ENCODE results near the gene ADGRV1.

- TF ChIP-seq CREB1 (IDR thresholded peaks at IDR 0.05; ENCODE audit: low read depth) (no peak), REST (IDR thresholded peaks at IDR 0.05; ENCODE audit: low read depth) (no peak)
Measured at GRCh38 chr5:90518661-90519060, 39.9 kb upstream of the ADGRV1 start.
